ENCODE measurements around the gene MMP24OS. TPM values are rescaled to one million over a fixed set of nuclear protein-coding genes. Genes with fewer than 3 reads are reported as not detected.

The MMP24OS gene
- total RNA-seq, 1 donor from 2014 or later: 17.5 TPM

- no peaks in the 10 kb centered on the region for H3K27me3 ChIP-seq (ENCODE audit: control insufficient read depth, insufficient read depth, low read length)
- peaks cover 1% of the 10 kb centered on the region for H3K36me3 ChIP-seq (ENCODE audit: control insufficient read depth, insufficient read depth, low read length)
- no peak for DNase-seq (ENCODE audit: low read depth)
- H3K4me3 ChIP-seq (ENCODE audit: low read depth, low read length): no peak overlapping the region
- no peak for TF ChIP-seq CTCF (IDR thresholded peaks at IDR 0.05; ENCODE audit: insufficient read depth, low read length, poor library complexity, severe bottlenecking)
Measured at GRCh38 chr20:35303382-35303734, 25.4 kb upstream of the MMP24OS start.

- no peak for DNase-seq (ENCODE audit: low read depth)
- TF ChIP-seq CTCF (IDR thresholded peaks at IDR 0.05; ENCODE audit: insufficient read depth, low read length, poor library complexity, severe bottlenecking): no peak
- peaks cover 1% of the 10 kb centered on the region for H3K36me3 ChIP-seq (ENCODE audit: control insufficient read depth, insufficient read depth, low read length)
- no peaks in the 10 kb centered on the region for H3K27me3 ChIP-seq (ENCODE audit: control insufficient read depth, insufficient read depth, low read length)
- H3K4me3 ChIP-seq (ENCODE audit: low read depth, low read length): no peak overlapping the region
Measured at GRCh38 chr20:35302421-35303335, 24.8 kb upstream of the MMP24OS start.

- H3K4me3 ChIP-seq (ENCODE audit: low read depth, low read length): no peak overlapping the region
- TF ChIP-seq CTCF (IDR thresholded peaks at IDR 0.05; ENCODE audit: insufficient read depth, low read length, poor library complexity, severe bottlenecking): no peak
- H3K36me3 ChIP-seq (ENCODE audit: control insufficient read depth, insufficient read depth, low read length): peaks cover 1% of the 10 kb centered on the region
- H3K27me3 ChIP-seq (ENCODE audit: control insufficient read depth, insufficient read depth, low read length): no peaks in the 10 kb centered on the region
- no peak for DNase-seq (ENCODE audit: low read depth)
Measured at GRCh38 chr20:35301426-35301825, 23.5 kb upstream of the MMP24OS start.

- DNase-seq (ENCODE audit: low read depth): no peak
- TF ChIP-seq CTCF (IDR thresholded peaks at IDR 0.05; ENCODE audit: insufficient read depth, low read length, poor library complexity, severe bottlenecking): no peak
Measured at GRCh38 chr20:35300469-35301262, 22.7 kb upstream of the MMP24OS start.

GRCh38 chr20:35299780-35300179 lies 21.9 kb upstream of the MMP24OS start:
- Histone ChIP-seq H3K27me3 (ENCODE audit: control insufficient read depth, insufficient read depth, low read length) (no peaks in the 10 kb centered on the region), H3K36me3 (ENCODE audit: control insufficient read depth, insufficient read depth, low read length) (peaks cover 1% of the 10 kb centered on the region), H3K4me3 (ENCODE audit: low read depth, low read length) (no peak overlapping the region)
- no peak for TF ChIP-seq CTCF (IDR thresholded peaks at IDR 0.05; ENCODE audit: insufficient read depth, low read length, poor library complexity, severe bottlenecking)
- DNase-seq (ENCODE audit: low read depth): no peak

More at GRCh38 chr20:35300469-35301262, 22.7 kb upstream of the MMP24OS start:
- no peaks in the 10 kb centered on the region for H3K27me3 ChIP-seq (ENCODE audit: control insufficient read depth, insufficient read depth, low read length)
- H3K4me3 ChIP-seq (ENCODE audit: low read depth, low read length): no peak overlapping the region
- H3K36me3 ChIP-seq (ENCODE audit: control insufficient read depth, insufficient read depth, low read length): peaks cover 1% of the 10 kb centered on the region
